AG10803 (cell line): ENCODE measurements around the gene CDK14.

Experiments used
- DNase-seq: peaks from one replicate; pipeline ENCODE4 v3.0.0; 2010; ENCODE audit warnings: low read depth
- H3K4me3 ChIP-seq: 2 replicates; pipeline ENCODE4 v1.5.1; 2011; ENCODE audit warnings: mild to moderate bottlenecking, low read length, control low read depth
- CTCF ChIP-seq: conservative IDR thresholded peaks from 2 replicates; pipeline ENCODE4 v1.5.1; 2011; ENCODE audit warnings: mild to moderate bottlenecking, low read length, control low read depth, inconsistent platforms

The CDK14 gene

GRCh38 chr7:90965211-90965610 is 369.1 kb downstream of the CDK14 start:
- no peak for TF ChIP-seq CTCF
- no peak for DNase-seq
- H3K4me3 ChIP-seq: no peak overlapping the region

GRCh38 chr7:90966346-90966745 is 370.2 kb downstream of the CDK14 start:
- no peak for DNase-seq
- TF ChIP-seq CTCF: no peak
- no peak overlapping the region for H3K4me3 ChIP-seq

GRCh38 chr7:90968871-90969270 is 372.8 kb downstream of the CDK14 start:
- no peak overlapping the region for H3K4me3 ChIP-seq
- no peak for TF ChIP-seq CTCF
- DNase-seq: no peak

GRCh38 chr7:90972906-90973550 is 376.9 kb downstream of the CDK14 start:
- no peak overlapping the region for H3K4me3 ChIP-seq
- peak; percentile 53 for DNase-seq
- TF ChIP-seq CTCF: no peak

- TF ChIP-seq CTCF: no peak
- H3K4me3 ChIP-seq: no peak overlapping the region
- DNase-seq: no peak
These were observed 380.9 kb downstream of the CDK14 start for GRCh38 chr7:90977056-90977455.

GRCh38 chr7:90980545-90980944 is 384.4 kb downstream of the CDK14 start:
- TF ChIP-seq CTCF: no peak
- no peak for DNase-seq
- no peak overlapping the region for H3K4me3 ChIP-seq

- TF ChIP-seq CTCF: no peak
- no peak overlapping the region for H3K4me3 ChIP-seq
- DNase-seq: no peak
These were observed 386.1 kb downstream of the CDK14 start for GRCh38 chr7:90982228-90982627.
